Measurements from ENCODE around the gene TEDDM1. TPM values are rescaled to one million over a fixed set of nuclear protein-coding genes. Genes with fewer than 3 reads are reported as not detected.

The TEDDM1 gene
- total RNA-seq, 1 donor from 2014 or later = not detected

DNA sequence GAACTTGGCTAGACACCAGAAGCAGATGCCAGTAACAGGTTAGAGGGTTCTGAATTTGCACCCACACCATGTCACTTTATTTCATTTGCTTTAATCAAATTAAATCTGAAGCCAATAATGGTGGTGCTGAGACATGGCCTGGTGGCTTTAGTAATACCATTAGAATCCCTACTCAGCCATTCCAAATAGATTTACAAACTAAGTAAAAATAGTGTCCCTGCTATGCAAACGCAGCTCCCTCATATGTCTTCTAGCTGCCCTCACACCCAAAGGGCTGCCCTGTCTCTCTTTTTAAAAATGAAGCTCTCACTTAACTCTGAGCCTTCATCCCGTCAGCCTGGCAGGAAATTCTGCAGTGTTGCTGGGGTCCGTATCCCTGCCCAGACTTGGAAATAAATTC lies 29.9 kb downstream of the TEDDM1 start:
- TF ChIP-seq, protein P1, sequence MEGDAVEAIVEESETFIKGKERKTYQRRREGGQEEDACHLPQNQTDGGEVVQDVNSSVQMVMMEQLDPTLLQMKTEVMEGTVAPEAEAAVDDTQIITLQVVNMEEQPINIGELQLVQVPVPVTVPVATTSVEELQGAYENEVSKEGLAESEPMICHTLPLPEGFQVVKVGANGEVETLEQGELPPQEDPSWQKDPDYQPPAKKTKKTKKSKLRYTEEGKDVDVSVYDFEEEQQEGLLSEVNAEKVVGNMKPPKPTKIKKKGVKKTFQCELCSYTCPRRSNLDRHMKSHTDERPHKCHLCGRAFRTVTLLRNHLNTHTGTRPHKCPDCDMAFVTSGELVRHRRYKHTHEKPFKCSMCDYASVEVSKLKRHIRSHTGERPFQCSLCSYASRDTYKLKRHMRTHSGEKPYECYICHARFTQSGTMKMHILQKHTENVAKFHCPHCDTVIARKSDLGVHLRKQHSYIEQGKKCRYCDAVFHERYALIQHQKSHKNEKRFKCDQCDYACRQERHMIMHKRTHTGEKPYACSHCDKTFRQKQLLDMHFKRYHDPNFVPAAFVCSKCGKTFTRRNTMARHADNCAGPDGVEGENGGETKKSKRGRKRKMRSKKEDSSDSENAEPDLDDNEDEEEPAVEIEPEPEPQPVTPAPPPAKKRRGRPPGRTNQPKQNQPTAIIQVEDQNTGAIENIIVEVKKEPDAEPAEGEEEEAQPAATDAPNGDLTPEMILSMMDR (IDR thresholded peaks at IDR 0.05) = no peak
- no peaks in the 10 kb centered on the region for H3K36me3 Mint-ChIP-seq (ENCODE audit: unreplicated experiment)

DNA sequence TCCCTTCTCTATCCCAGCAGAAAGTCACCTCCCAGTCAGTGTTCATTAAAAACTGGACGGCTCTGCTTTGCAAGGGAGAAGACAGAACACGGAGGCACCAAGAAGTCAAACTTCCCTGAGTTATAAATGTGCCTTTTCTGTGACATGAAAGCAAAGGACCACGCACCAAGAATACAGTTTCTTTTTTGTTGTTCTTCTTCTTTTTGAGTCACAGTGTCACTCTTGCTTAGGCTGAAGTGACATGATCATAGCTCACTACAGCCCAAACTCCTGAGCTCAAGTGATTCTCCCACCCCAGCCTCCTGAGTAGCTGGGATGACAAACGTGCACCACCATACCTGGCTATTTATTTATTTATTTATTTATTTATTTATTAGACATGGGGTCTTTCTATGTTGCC lies 31.6 kb downstream of the TEDDM1 start:
- Mint-ChIP-seq H3K9me3 (ENCODE audit: unreplicated experiment) (no peaks in the 10 kb centered on the region), H3K27ac (ENCODE audit: unreplicated experiment) (no peak overlapping the region), H3K4me1 (ENCODE audit: unreplicated experiment) (peaks cover 6% of the 10 kb centered on the region), H3K27me3 (ENCODE audit: unreplicated experiment) (peaks cover 21% of the 10 kb centered on the region), H3K36me3 (ENCODE audit: unreplicated experiment) (no peaks in the 10 kb centered on the region), H3K4me3 (ENCODE audit: unreplicated experiment) (no peak overlapping the region)
- TF ChIP-seq, protein P1 (IDR thresholded peaks at IDR 0.05) = no peak
- no peak for DNase-seq (ENCODE audit: extremely low spot score, unreplicated experiment)

More for the DNA sequence above, 29.9 kb downstream of the TEDDM1 start:
- peaks cover 6% of the 10 kb centered on the region for H3K4me1 Mint-ChIP-seq (ENCODE audit: unreplicated experiment)
- no peaks in the 10 kb centered on the region for H3K9me3 Mint-ChIP-seq (ENCODE audit: unreplicated experiment)
- no peak overlapping the region for H3K27ac Mint-ChIP-seq (ENCODE audit: unreplicated experiment)
- H3K27me3 Mint-ChIP-seq (ENCODE audit: unreplicated experiment) = peaks cover 15% of the 10 kb centered on the region
- no peak for DNase-seq (ENCODE audit: extremely low spot score, unreplicated experiment)
- H3K4me3 Mint-ChIP-seq (ENCODE audit: unreplicated experiment) = no peak overlapping the region

DNA sequence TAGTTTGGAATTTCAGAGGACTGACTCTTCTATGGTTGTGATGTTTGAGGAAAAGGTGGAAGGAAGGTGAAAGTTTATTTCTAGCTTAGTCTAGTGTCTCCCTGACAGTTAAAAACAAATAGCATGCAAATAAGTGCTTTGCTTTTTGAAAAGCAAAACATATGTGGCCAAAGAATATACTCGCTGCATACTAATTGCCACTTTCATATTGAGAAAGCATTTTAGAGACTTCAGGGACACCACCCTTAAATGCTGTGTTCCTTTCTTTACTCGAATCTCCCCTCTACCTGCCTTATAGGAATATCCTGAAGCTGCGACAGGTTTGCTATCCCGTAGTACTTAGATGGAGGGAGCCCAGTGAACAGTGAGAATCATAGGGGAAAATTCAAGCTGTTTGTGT lies 32.1 kb downstream of the TEDDM1 start:
- H3K4me3 Mint-ChIP-seq (ENCODE audit: unreplicated experiment) = no peak overlapping the region

DNA sequence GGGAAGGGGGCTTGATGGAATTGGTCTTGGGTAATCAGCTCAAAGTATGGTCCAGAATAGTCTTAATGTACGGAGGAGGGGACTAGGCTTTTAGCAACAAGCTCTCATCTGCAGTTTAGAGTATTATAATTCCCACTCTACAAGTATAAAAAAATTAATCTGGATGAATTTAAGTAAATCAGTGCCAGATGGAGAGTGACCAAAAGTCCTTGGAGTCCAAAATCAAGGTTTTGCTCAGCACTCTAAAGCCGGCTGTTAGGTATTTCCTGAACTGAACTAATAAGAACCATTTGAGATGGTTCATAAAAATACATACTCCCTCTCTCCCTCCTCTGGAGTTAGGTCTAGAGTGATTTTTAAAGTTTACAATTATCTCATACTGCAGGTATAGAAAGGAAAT lies 32.5 kb downstream of the TEDDM1 start:
- H3K4me1 Mint-ChIP-seq (ENCODE audit: unreplicated experiment) = peaks cover 6% of the 10 kb centered on the region
- H3K9me3 Mint-ChIP-seq (ENCODE audit: unreplicated experiment) = no peaks in the 10 kb centered on the region
- no peak overlapping the region for H3K4me3 Mint-ChIP-seq (ENCODE audit: unreplicated experiment)
- no peak for DNase-seq (ENCODE audit: extremely low spot score, unreplicated experiment)
- TF ChIP-seq, protein P1 (IDR thresholded peaks at IDR 0.05) = no peak
- H3K27me3 Mint-ChIP-seq (ENCODE audit: unreplicated experiment) = peaks cover 20% of the 10 kb centered on the region
- no peaks in the 10 kb centered on the region for H3K36me3 Mint-ChIP-seq (ENCODE audit: unreplicated experiment)
- H3K27ac Mint-ChIP-seq (ENCODE audit: unreplicated experiment) = no peak overlapping the region

More for the DNA sequence above, 32.1 kb downstream of the TEDDM1 start:
- H3K4me1 Mint-ChIP-seq (ENCODE audit: unreplicated experiment) = peaks cover 6% of the 10 kb centered on the region
- no peaks in the 10 kb centered on the region for H3K9me3 Mint-ChIP-seq (ENCODE audit: unreplicated experiment)
- peaks cover 24% of the 10 kb centered on the region for H3K27me3 Mint-ChIP-seq (ENCODE audit: unreplicated experiment)
- H3K36me3 Mint-ChIP-seq (ENCODE audit: unreplicated experiment) = no peaks in the 10 kb centered on the region
- TF ChIP-seq, protein P1 (IDR thresholded peaks at IDR 0.05) = no peak
- no peak overlapping the region for H3K27ac Mint-ChIP-seq (ENCODE audit: unreplicated experiment)
- DNase-seq (ENCODE audit: extremely low spot score, unreplicated experiment) = no peak

DNA sequence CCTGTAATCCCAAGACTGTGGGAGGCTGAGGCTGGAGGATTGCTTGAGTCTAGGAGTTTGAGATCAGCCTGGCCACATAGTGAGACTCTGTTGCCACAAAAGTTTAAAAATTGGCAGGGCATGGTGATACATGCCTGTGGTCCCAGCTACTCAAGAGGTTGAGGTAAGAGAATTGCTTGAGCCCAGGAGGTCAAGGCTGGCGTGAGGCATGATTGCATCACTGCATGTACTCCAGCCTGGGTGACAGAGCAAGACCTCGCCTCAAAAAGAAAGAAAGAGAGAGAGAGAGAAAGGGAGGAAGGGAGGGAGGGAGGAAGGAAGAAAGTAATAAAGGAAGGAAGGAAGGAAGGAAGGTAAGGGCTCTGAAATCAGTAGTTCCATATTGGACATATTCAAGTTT lies 33.9 kb downstream of the TEDDM1 start:
- peaks cover 6% of the 10 kb centered on the region for H3K4me1 Mint-ChIP-seq (ENCODE audit: unreplicated experiment)
- no peaks in the 10 kb centered on the region for H3K9me3 Mint-ChIP-seq (ENCODE audit: unreplicated experiment)
- H3K27ac Mint-ChIP-seq (ENCODE audit: unreplicated experiment) = no peak overlapping the region
- TF ChIP-seq, protein P1 (IDR thresholded peaks at IDR 0.05) = no peak
- no peaks in the 10 kb centered on the region for H3K36me3 Mint-ChIP-seq (ENCODE audit: unreplicated experiment)
- DNase-seq (ENCODE audit: extremely low spot score, unreplicated experiment) = no peak
- H3K4me3 Mint-ChIP-seq (ENCODE audit: unreplicated experiment) = no peak overlapping the region
- H3K27me3 Mint-ChIP-seq (ENCODE audit: unreplicated experiment) = peaks cover 18% of the 10 kb centered on the region

Data from osteocyte (in vitro differentiated cells).